ENCODE measurements around the gene DDX24.

GRCh38 chr14:94102768-94103482, 21.9 kb upstream of the DDX24 start:
- TF ChIP-seq POLR2A (IDR thresholded peaks at IDR 0.05) (no peak), CTCF (IDR thresholded peaks at IDR 0.05) (no peak)
